Left lung (tissue), 10 donors: ENCODE data around the gene EEF1G. TPM values are rescaled to one million over a fixed set of nuclear protein-coding genes. Genes with fewer than 3 reads are reported as not detected.

Source experiments
- ATAC-seq: fragments of 200-7000 bp; cut with Tn5 transposase; one replicate; pipeline ENCODE4 v1.9.1; 2020; ENCODE audit warnings: moderate library complexity
- DNase-seq, 4 donors: peaks; one replicate each; pipeline ENCODE4 v3.0.0-alpha.2; 2013 to 2020
- H3K27ac ChIP-seq, 2 donors: fragments of 200-600 bp; sonication (generic) in 1 of 2; one replicate each; pipeline versions ENCODE4 v1.5.0 to v1.8.0; 2020 to 2021
- H3K27me3 ChIP-seq, 2 donors: fragments of 200-600 bp; sonication (generic) in 1 of 2; one replicate each; pipeline versions ENCODE4 v1.5.0 to v1.8.0; 2020 to 2021
- H3K36me3 ChIP-seq, 2 donors: fragments of 200-600 bp; sonication (generic) in 1 of 2; one replicate each; pipeline versions ENCODE4 v1.5.0 to v1.8.0; 2020 to 2021
- H3K4me1 ChIP-seq, 2 donors: fragments of 200-600 bp; one replicate each; pipeline ENCODE4 v1.8.0; 2021
- H3K4me3 ChIP-seq, 2 donors: fragments of 200-600 bp; sonication (generic) in 1 of 2; one replicate each; pipeline versions ENCODE4 v1.5.0 to v1.8.0; 2020 to 2021; ENCODE audit warnings: mild to moderate bottlenecking in 1 of 2
- H3K9me3 ChIP-seq, 2 donors: fragments of 200-600 bp; sonication (generic) in 1 of 2; one replicate each; pipeline versions ENCODE4 v1.5.0 to v1.8.0; 2020 to 2021
- intact Hi-C, 2 donors: fragments of 100-400 bp; cut with DNase I; formaldehyde crosslinking; loops; one replicate each; pipeline versions ENCODE4 v1.11.2 to v1.14.2; 2022
- polyA plus RNA-seq, 6 donors: library from polyadenylated mRNA; unstranded; fragments of 120-200 nt; gene quantifications; one replicate each; pipeline ENCODE4 v1.2.1, GENCODE V29; 2013; ENCODE audit not compliant: insufficient read length in 6 of 6
- total RNA-seq, 2 donors: library from RNA; stranded (reverse); fragmentation: NEBNext Ultra II Directional; extraction: Animal tissue kit (Norgen Biotek cat#: 25700); gene quantifications; one replicate each; pipeline ENCODE4 v1.2.1, GENCODE V29; 2021
- TF ChIP-seq, protein P1 (sequence below), 2 donors: fragments of 200-600 bp; sonication (generic) in 1 of 2; IDR thresholded peaks; one replicate each; pipeline versions ENCODE4 v1.5.0 to v1.8.0; 2021; ENCODE audit warnings: antibody characterized with exemption in 2 of 2
- donor health status: DM: no; HTN: yes; CAD: no.
- donor health status: DM: no; HTN: no; CAD: no.

EEF1G gene
- total and polyA plus RNA-seq, 8 donors, result 973 to 2,492 (median 2,240) TPM

DNA sequence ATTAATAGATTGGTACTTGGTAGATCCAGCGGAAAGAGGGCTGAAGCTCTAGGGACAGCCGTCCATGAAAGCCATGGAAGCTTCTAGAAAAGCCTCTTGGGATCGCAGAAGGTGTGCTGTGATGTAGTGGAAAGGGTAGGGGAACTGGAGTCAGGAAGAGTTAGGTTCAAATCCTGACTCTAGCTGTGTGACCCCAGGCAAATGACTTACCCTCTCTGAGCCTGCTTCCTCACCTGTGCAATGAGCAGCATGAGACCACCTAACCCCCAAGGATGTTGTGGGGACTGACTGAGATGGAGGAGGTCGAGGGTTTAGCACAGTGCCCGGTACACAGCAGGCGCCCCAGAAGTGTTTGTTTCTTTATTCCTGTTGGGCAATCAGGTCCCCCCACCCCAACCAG, 36.7 kb upstream of the EEF1G start:
- no peak overlapping the region for H3K27ac ChIP-seq

DNA sequence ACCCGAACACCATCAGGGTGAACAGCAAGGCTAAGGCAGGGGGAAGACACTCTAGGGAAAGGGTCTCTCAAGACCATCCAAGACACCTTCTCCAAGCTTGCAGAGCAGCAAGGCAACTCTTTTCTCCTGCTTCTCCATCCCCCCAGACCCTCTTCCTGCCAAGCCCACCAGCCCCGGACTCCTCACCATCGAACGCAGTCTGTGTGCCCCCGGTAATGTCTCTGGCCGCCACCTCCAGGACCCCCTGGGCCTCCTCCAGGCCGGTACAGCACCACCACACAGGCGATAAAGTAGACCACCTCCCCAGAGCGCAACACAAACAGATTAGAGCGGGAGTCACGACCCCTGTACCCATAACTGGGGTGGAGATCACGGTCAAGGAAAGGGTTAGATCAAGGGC, 35.1 kb upstream of the EEF1G start:
- ATAC-seq, result no peak
- Histone ChIP-seq H3K27me3 (no peaks in the 10 kb centered on the region), H3K36me3 (peaks cover 0 to 68% of the 10 kb centered on the region in 2 donors), H3K4me1 (peaks cover 11 to 51% of the 10 kb centered on the region in 2 donors), H3K27ac (no peak overlapping the region), H3K9me3 (no peaks in the 10 kb centered on the region), H3K4me3 (no peak overlapping the region)
- TF ChIP-seq, protein P1, sequence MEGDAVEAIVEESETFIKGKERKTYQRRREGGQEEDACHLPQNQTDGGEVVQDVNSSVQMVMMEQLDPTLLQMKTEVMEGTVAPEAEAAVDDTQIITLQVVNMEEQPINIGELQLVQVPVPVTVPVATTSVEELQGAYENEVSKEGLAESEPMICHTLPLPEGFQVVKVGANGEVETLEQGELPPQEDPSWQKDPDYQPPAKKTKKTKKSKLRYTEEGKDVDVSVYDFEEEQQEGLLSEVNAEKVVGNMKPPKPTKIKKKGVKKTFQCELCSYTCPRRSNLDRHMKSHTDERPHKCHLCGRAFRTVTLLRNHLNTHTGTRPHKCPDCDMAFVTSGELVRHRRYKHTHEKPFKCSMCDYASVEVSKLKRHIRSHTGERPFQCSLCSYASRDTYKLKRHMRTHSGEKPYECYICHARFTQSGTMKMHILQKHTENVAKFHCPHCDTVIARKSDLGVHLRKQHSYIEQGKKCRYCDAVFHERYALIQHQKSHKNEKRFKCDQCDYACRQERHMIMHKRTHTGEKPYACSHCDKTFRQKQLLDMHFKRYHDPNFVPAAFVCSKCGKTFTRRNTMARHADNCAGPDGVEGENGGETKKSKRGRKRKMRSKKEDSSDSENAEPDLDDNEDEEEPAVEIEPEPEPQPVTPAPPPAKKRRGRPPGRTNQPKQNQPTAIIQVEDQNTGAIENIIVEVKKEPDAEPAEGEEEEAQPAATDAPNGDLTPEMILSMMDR (IDR thresholded peaks at IDR 0.05), result no peak
- intact Hi-C loops, result no loop called here
- DNase-seq, result peak in 1 of 4 donors; percentile 55

More for the DNA sequence above, 36.7 kb upstream of the EEF1G start:
- TF ChIP-seq, protein P1 (IDR thresholded peaks at IDR 0.05), result no peak
- no peak for DNase-seq
- Histone ChIP-seq H3K36me3 (peaks cover 0 to 61% of the 10 kb centered on the region in 2 donors), H3K27me3 (no peaks in the 10 kb centered on the region), H3K4me1 (peaks cover 11 to 60% of the 10 kb centered on the region in 2 donors), H3K4me3 (no peak overlapping the region), H3K9me3 (no peaks in the 10 kb centered on the region)
- ATAC-seq, result no peak
- intact Hi-C loops, result no loop called here

DNA sequence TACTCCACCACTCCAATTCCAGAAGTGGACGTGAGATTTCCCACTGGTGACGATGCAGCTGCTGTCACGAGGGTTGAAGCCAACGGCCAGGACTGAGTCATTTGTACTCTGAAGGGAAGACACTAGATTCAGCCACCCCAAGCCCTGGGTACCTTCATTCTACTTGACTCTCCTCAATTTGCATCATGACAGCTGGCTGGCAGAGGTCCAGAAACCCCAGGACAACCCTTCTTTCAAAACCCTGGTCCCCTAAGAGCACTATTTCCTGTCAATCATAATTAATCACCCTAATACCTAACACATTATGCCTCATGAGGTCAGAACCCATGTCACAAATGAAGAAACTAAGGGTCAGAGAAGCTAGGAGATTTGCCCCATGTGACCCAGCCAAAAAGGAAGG, 34.0 kb upstream of the EEF1G start:
- no peaks in the 10 kb centered on the region for H3K9me3 ChIP-seq
- peak overlapping the region in 1 of 2 donors; percentile 13 for H3K27ac ChIP-seq
- TF ChIP-seq, protein P1 (IDR thresholded peaks at IDR 0.05), result no peak
- ATAC-seq, result no peak
- intact Hi-C loops, result no loop called here
- H3K4me3 ChIP-seq, result no peak overlapping the region
- no peaks in the 10 kb centered on the region for H3K27me3 ChIP-seq
- H3K4me1 ChIP-seq, result peaks cover 16 to 48% of the 10 kb centered on the region in 2 donors
- DNase-seq, result peak in 1 of 4 donors; percentile 10
- peaks cover 0 to 68% of the 10 kb centered on the region in 2 donors for H3K36me3 ChIP-seq

DNA sequence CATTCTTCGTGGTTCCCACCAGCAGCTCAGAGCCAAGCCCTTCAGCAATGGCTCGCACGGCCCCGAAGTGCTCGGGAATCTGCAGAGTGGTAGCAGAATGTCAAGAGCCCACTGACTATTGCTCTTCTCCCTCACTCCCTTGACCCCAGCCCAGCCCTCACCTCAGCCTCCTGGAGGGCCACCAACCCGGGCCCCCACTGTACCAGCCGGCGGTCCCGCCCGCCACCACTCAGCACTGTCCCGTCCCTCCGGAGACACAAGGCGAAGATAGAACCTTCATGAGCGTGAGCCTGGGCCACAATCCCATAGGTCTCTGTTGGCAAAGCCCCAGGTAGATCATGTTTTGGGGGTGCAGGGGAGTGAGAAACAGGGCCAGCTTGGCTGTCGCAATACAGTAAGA, 32.2 kb upstream of the EEF1G start:
- H3K27ac ChIP-seq, result no peak overlapping the region
- H3K4me3 ChIP-seq, result no peak overlapping the region
- H3K4me1 ChIP-seq, result peaks cover 11 to 46% of the 10 kb centered on the region in 2 donors
- H3K36me3 ChIP-seq, result peaks cover 0 to 71% of the 10 kb centered on the region in 2 donors
- ATAC-seq (no peak), DNase-seq (peak in 1 of 4 donors; percentile 47)
- intact Hi-C loops, result no loop called here
- TF ChIP-seq, protein P1 (IDR thresholded peaks at IDR 0.05), result no peak
- no peaks in the 10 kb centered on the region for H3K9me3 ChIP-seq
- no peaks in the 10 kb centered on the region for H3K27me3 ChIP-seq

DNA sequence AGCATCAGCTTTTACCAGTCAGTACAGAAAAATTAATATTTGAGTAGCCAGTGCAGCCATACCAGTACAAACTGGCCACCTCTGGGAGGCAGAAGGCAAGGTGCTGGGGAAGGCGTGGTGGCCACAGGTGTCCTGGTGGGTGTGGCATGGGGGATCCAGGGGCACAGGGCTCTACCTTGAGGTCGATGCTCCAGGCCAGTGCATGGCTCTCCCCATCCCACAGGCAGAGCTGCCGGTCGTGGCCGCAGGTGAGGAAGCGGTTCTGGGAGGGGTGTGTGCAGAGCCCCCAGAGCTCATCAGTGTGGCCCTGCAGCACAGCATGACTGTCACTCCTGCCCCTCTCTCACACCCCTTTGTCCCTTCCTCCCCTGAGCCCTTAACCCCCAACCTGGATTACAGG, 31.8 kb upstream of the EEF1G start:
- DNase-seq, result peak in 1 of 4 donors; percentile 47
- intact Hi-C loops, result no loop called here
- no peaks in the 10 kb centered on the region for H3K27me3 ChIP-seq

More for the DNA sequence above, 31.8 kb upstream of the EEF1G start:
- no peaks in the 10 kb centered on the region for H3K9me3 ChIP-seq
- TF ChIP-seq, protein P1 (IDR thresholded peaks at IDR 0.05), result no peak
- H3K4me3 ChIP-seq, result no peak overlapping the region
- H3K36me3 ChIP-seq, result peaks cover 0 to 67% of the 10 kb centered on the region in 2 donors
- peaks cover 8 to 44% of the 10 kb centered on the region in 2 donors for H3K4me1 ChIP-seq
- no peak overlapping the region for H3K27ac ChIP-seq
- no peak for ATAC-seq
